Dermis blood vessel endothelial cell (primary cell): ENCODE measurements around the gene PLAGL2. TPM values are rescaled to one million over a fixed set of nuclear protein-coding genes. Genes with fewer than 3 reads are reported as not detected.
A peak's percentile ranks its signal among the peaks of the same experiment; 100 is the strongest.

Experiments used
- DNase-seq: peaks from one replicate; pipeline ENCODE4 v3.0.0; 2010
- total RNA-seq: library from RNA; depleted of rRNA; stranded (reverse); fragments of >200 nt; gene quantifications from 2 replicates; pipeline ENCODE4 v1.2.3, GENCODE V29; 2014

The PLAGL2 gene
- total RNA-seq, 1 donor from 2014 or later: 2.6 TPM

GRCh38 chr20:32231245-32231644, 23.7 kb upstream of the PLAGL2 start:
- DNase-seq: no peak

GRCh38 chr20:32230707-32231106, 23.2 kb upstream of the PLAGL2 start:
- no peak for DNase-seq

GRCh38 chr20:32229251-32229747, 21.8 kb upstream of the PLAGL2 start:
- DNase-seq: no peak

GRCh38 chr20:32227744-32228688, 20.5 kb upstream of the PLAGL2 start:
- DNase-seq: no peak

GRCh38 chr20:32227306-32227705, 19.8 kb upstream of the PLAGL2 start:
- no peak for DNase-seq

- DNase-seq: no peak
These were observed 18.8 kb upstream of the PLAGL2 start for GRCh38 chr20:32226391-32226790.

GRCh38 chr20:32224463-32224862, 16.9 kb upstream of the PLAGL2 start:
- no peak for DNase-seq

- DNase-seq: no peak
These were observed 10.8 kb upstream of the PLAGL2 start for GRCh38 chr20:32218156-32218900.

- DNase-seq: peak; percentile 69
These were observed 8.9 kb upstream of the PLAGL2 start for GRCh38 chr20:32216179-32217142.

GRCh38 chr20:32215729-32216128, 8.2 kb upstream of the PLAGL2 start:
- no peak for DNase-seq

- no peak for DNase-seq
These were observed 7.6 kb upstream of the PLAGL2 start for GRCh38 chr20:32215147-32215546.

GRCh38 chr20:32213870-32214269, 6.3 kb upstream of the PLAGL2 start:
- no peak for DNase-seq

GRCh38 chr20:32209850-32210605, 2.5 kb upstream of the PLAGL2 start:
- DNase-seq: peak; percentile 20

- DNase-seq: no peak
These were observed 1.1 kb upstream of the PLAGL2 start for GRCh38 chr20:32208499-32209154.

- DNase-seq: peak; percentile 19
These were observed 550 bp downstream of the PLAGL2 start for GRCh38 chr20:32206760-32207625.

- DNase-seq: no peak
These were observed 1.4 kb downstream of the PLAGL2 start for GRCh38 chr20:32205843-32206759.

- DNase-seq: no peak
These were observed 2.3 kb downstream of the PLAGL2 start for GRCh38 chr20:32205110-32205842.
